ENCODE results near the gene GJD4.

The GJD4 gene

GRCh38 chr10:35579116-35579515, 26.0 kb upstream of the GJD4 start:
- DNase-seq (ENCODE audit: low spot score), result no peak

GRCh38 chr10:35579726-35580422, 25.3 kb upstream of the GJD4 start:
- DNase-seq (ENCODE audit: low spot score), result no peak

DNA sequence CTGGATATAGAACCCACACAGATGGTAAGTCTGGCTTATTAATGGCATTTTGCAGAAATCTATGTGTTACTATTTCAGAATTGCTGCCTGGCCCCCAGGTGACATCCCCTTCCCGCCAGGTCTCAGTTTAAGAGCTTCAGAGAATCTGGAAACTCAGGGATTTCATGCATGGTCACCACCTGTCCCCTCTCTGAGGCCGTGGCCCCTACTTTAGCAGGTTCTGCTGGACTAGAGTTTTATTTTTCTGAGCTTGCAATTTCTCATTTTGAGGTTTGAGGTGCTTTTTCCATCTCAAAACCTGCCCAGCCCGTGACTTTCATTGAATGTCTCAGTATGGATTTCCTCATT, 24.7 kb upstream of the GJD4 start:
- no peak for DNase-seq (ENCODE audit: low spot score)

GRCh38 chr10:35581655-35582054, 23.5 kb upstream of the GJD4 start:
- no peak for DNase-seq (ENCODE audit: low spot score)

- DNase-seq (ENCODE audit: low spot score), result no peak
Observed at GRCh38 chr10:35584946-35585345, 20.2 kb upstream of the GJD4 start.

DNA sequence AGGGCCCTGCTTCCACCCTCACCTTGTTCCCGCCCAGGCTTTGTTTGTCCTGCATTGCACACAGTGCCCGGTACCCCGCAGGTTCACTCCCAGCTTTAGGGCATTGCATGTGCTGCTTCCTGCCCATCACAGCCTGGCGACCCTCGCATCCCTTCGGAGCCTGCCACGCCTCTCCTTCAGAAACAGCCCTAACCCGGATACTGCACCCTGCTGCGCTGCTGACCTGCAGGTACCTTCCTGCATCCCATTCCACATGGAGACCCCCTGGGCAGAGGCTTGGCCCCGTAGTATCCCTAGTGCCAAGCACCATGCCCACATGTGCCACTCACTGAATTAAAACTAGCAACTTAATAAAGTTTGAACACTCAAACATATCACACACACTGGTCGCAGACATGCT, 19.8 kb upstream of the GJD4 start:
- DNase-seq (ENCODE audit: low spot score), result no peak

GRCh38 chr10:35585903-35586535, 19.1 kb upstream of the GJD4 start:
- DNase-seq (ENCODE audit: low spot score), result no peak

- no peak for DNase-seq (ENCODE audit: low spot score)
Observed at GRCh38 chr10:35588836-35589235, 16.3 kb upstream of the GJD4 start.

DNA sequence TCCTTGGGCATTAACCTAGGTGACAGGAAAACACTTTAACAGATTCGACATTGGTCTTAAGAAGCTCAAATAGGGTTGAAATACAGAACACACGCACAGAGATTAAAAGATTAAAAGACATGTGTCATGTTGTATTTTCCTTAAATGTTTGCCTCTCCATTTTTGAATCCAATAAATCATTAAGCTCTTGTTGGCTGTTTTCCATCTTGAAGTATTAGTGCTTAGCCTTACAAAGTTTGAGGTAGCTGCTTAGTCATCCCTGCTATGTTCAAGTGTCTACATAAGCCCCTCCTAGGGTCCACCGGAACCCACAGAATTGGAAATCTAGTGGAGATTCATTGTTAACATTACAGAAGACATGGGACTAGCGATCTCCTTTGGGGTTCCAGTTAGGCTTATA, 12.7 kb upstream of the GJD4 start:
- DNase-seq (ENCODE audit: low spot score), result no peak

GRCh38 chr10:35594115-35595079, 10.7 kb upstream of the GJD4 start:
- no peak for DNase-seq (ENCODE audit: low spot score)

DNA sequence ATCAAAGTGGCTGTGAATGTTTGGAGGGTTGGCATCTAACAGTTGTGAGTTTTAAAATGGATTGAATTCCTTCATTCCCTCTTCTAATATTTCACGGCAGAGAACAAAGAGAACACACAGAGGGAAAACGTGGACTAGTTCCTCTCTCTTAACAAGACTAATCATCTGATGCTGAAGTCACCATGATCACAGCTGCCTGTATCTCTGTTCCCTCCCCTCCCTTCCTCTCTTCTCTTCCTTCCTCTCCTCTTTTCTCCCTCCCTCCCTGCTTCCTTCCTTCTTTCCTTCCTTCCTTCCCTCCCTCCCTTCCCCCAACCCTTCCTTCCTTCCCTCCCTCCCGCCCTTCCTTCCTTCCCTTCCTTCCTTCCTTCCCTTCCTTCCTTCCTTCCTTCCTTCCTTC, 10.0 kb upstream of the GJD4 start:
- DNase-seq (ENCODE audit: low spot score), result no peak

- no peak for DNase-seq (ENCODE audit: low spot score)
Observed at GRCh38 chr10:35598379-35598778, 6.8 kb upstream of the GJD4 start.

DNA sequence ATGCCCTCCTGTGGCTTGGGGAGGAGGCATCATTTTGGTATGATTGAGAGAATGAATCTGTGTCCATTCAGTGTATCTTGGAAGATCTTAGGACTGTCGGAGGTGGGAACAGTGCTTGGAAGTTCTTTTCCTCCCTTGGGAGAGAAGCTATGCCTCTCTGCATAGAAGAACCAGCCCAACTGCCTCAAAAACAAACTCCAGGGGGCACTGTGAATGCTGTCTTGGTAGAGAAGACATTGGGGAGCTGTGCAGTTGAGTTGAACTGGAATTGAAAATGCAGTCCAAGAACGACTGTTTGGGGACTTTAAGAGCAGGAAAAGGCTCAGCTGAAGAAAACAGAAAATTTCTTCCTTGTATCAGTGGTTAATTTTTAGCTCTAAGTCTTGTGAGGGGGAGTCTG, 4.9 kb upstream of the GJD4 start:
- no peak for DNase-seq (ENCODE audit: low spot score)

GRCh38 chr10:35606430-35606829, 1.3 kb downstream of the GJD4 start:
- DNase-seq (ENCODE audit: low spot score), result no peak

- DNase-seq (ENCODE audit: low spot score), result no peak
Observed at GRCh38 chr10:35607475-35608327, 2.6 kb downstream of the GJD4 start.

GRCh38 chr10:35608328-35608672, 3.2 kb downstream of the GJD4 start:
- DNase-seq (ENCODE audit: low spot score), result no peak

DNA sequence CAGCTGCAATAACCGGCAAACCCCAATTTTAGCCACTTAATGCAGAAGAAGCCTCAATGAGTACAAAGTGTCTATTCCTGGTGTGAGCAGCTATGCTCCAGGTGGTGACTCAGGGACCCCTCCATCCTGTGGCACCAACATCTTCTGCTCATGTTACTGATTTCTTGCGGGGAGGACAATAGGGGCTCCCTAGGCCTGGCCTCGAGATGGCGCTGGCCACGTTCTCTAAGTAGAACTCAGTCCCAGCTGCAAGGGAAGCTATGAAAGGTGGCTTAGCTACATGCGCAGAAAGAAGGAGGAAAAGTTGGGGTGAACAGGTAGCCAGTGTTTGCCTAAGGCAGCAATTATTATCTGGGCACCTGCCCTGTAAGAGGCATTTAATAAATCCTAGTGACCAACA, 6.6 kb downstream of the GJD4 start:
- DNase-seq (ENCODE audit: low spot score), result no peak

DNA sequence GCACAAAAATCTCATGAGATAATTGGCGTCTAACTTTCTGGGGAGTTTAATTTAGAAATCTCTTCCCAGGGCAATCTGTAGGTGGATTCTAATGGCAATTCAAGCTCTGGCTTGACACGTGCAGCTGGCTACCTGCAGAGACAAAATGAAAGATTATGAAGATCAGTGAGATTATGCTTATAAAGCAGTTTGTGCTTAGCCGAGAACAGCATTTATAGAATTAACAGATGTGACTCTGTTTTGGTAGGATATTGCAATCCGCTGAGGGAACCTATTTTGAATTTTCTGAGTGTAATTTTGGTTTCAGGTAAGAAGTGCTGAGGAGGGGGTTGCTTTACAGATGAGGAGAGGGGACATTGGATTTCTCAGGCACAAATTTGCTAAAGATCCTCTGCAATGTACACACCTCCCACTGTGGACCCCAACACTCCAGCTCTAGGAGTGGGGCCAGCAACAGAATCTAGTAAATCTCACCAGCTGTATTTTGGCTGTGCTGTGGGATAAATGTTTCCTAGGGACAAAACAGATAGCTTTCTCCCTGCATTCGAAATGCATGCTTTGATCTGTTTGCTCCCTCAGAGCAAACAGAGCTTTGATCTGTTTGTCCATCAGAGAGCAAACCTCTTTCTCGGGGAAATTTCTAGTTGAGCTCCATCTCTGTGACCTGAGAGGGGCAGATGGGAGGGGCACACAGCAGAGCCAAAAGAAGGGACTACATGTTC, 7.4 kb downstream of the GJD4 start:
- no peak for DNase-seq (ENCODE audit: low spot score)

DNA sequence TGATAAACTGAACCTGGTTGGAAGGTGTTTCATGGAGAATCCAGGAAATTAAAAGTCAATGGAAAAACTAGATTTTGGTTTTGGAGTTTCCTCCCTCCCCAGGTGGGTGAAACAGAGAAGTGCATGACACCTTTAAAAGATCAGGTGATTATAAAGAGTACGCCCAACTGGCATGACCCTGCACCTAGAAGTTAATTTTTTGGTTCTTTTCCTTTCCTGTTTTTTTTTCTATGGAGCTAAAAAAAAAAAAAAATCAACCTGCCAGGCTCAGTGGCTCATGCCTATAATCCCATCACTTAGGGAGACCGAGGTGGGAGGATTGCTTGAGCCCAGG, 7.9 kb downstream of the GJD4 start:
- DNase-seq (ENCODE audit: low spot score), result no peak

DNA sequence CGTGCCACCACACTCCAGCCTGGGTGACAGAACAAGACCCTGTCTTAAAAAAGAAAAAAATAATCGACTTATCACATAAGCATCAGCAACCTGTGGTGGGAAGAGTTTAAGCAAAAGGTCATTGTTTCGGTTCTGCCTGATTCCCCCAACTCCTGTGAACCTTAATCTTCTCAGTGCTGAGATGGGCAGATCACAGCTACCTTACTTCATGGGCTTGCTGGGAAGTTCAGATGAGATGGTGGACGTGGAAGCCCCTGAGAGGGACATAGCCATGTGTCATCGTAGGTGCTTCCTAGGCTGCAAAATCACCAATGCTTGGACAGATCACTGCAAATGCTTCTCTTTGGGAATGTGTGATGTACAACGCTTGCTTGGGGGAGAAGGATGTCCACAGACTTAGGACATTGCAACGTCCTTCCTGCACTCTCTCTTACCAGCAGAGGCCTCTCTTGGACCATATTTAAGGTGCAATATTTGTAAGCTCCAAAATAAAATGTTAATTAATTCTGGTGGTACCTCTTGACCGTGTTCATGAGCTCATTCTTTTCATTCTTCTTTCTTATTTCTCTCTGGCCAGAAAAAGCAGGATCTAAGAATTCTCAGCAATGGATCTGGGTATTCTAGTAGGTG, 8.6 kb downstream of the GJD4 start:
- no peak for DNase-seq (ENCODE audit: low spot score)

DNA sequence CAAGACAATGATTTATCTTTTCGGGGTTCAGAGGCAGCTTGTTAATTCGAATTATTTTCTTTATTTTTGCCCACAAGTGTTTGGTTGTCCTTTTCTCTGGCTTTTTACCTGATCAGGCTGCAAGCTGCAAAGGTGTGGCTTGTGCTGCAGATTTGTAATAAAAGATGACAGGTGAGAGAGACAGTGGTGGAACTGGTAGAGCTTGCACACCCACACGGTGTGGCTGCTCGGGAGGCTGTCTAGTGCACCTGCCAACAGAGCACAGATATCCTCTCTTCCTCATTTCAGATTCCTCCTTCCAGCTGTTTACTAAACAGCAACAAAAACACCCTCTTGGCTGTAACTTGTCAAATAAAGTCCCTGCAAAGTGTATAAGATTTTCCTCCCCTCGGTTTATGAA, 9.2 kb downstream of the GJD4 start:
- no peak for DNase-seq (ENCODE audit: low spot score)

Measured in CD4-positive, alpha-beta T cell treated with Interleukin-15 for 4 hours (primary cell).